HG02943 (cell line): ENCODE data around the gene SUMF1.

Experiments
- ATAC-seq: cut with Tn5 transposase; IDR thresholded peaks from one replicate; pipeline ENCODE4 v1.9.1; 2021; ENCODE audit warnings: mild to moderate bottlenecking, low read depth, moderate library complexity; ENCODE audit not compliant: unreplicated experiment

The SUMF1 gene

DNA sequence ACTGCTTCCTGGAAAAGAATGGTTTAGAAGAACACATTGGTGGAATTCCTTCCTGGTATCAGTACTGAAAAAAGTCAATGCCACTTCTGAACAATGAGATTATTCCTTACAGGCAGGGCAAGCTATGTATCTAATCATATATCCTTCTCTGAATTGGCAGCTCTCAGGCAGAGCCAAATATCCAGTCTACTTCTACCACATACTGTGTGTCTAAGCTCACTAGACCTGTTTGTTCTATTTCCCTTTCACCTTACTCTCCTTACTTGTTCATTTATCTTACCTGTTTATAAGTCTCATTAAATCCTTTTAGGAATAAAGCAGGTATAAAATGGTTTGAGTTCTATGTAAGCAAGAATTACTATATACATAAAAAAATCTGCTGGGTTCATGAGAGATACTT is 155.6 kb downstream of the SUMF1 start:
- ATAC-seq: no peak
